Neural progenitor cell (in vitro differentiated cells): ENCODE results near the gene SYT1.

ENCODE experiments used
- CTCF ChIP-seq: fragments of 200-600 bp; sonication (generic); IDR thresholded peaks from 2 replicates; pipeline ENCODE4 v1.5.1; 2017; ENCODE audit warnings: antibody characterized with exemption, mild to moderate bottlenecking
- EZH2 ChIP-seq: fragments of 200-600 bp; sonication (generic); IDR thresholded peaks from 2 replicates; pipeline ENCODE4 v1.6.1; 2017; ENCODE audit warnings: antibody characterized with exemption, mild to moderate bottlenecking, moderate library complexity

GRCh38 chr12:79454338-79454843, 589.8 kb downstream of the SYT1 start:
- TF ChIP-seq CTCF (no peak), EZH2 (no peak)
